Measurements from ENCODE around the gene ESRRA. TPM values are rescaled to one million over a fixed set of nuclear protein-coding genes. Genes with fewer than 3 reads are reported as not detected.

The ESRRA gene
- total RNA-seq, 2 experiments from 2014 or later: 28.6 to 57.8 TPM

- H3K79me2 ChIP-seq (ENCODE audit: insufficient read depth, low read depth, low read length): peaks cover 9% of the 10 kb centered on the region; the same call in 1 of the 2 replicates
- intact Hi-C loops (cut with micrococcal nuclease; ENCODE audit: unreplicated experiment): no loop called here
- TF ChIP-seq EZH2phosphoT487 (IDR thresholded peaks at IDR 0.05; ENCODE audit: borderline replicate concordance, low read depth, low read length) (no peak), CTCF (conservative IDR thresholded peaks at IDR 0.05; ENCODE audit: low read length) (peak; percentile 49)
These were observed 38.6 kb downstream of the ESRRA start for GRCh38 chr11:64343767-64344559.

GRCh38 chr11:64344787-64345186, 39.5 kb downstream of the ESRRA start:
- ChIA-PET POLR2A (no interaction called here), CTCF (ENCODE audit: unreplicated experiment) (no interaction called here)
- intact Hi-C loops (cut with micrococcal nuclease; ENCODE audit: unreplicated experiment): no loop called here
- H3K4me3 ChIP-seq (ENCODE audit: low read depth, low read length, poor library complexity, severe bottlenecking): no peak overlapping the region
- H3K4me2 ChIP-seq (ENCODE audit: low read length): no peak overlapping the region
- DNase-seq (ENCODE audit: low spot score): no peak
- no TSS peak for BruUV-seq (replicated peaks)
- TF ChIP-seq CTCF (conservative IDR thresholded peaks at IDR 0.05; ENCODE audit: low read length) (no peak), EZH2phosphoT487 (IDR thresholded peaks at IDR 0.05; ENCODE audit: borderline replicate concordance, low read depth, low read length) (no peak)
- no peaks in the 10 kb centered on the region for H4K20me1 ChIP-seq (ENCODE audit: insufficient read depth, low read length)
- no peaks in the 10 kb centered on the region for H3K9me3 ChIP-seq (ENCODE audit: low read length)
- peaks cover under 1% of the 10 kb centered on the region; the same call in 1 of the 2 replicates for H3K79me2 ChIP-seq (ENCODE audit: insufficient read depth, low read depth, low read length)
- peaks cover 21% of the 10 kb centered on the region for H3K4me1 ChIP-seq (ENCODE audit: insufficient read depth, low read length, poor library complexity, severe bottlenecking)
- H3K9me2 ChIP-seq (ENCODE audit: insufficient read depth, low read length): no peaks in the 10 kb centered on the region
- H2AFZ ChIP-seq (ENCODE audit: low read length): no peak overlapping the region
- H3K36me3 ChIP-seq (ENCODE audit: insufficient read depth, low read length): peaks cover 29% of the 10 kb centered on the region
- no peak overlapping the region for H3K27ac ChIP-seq (ENCODE audit: low read depth, low read length, poor library complexity, severe bottlenecking)

More at GRCh38 chr11:64343767-64344559, 38.6 kb downstream of the ESRRA start:
- Histone ChIP-seq H3K4me2 (ENCODE audit: low read length) (no peak overlapping the region), H2AFZ (ENCODE audit: low read length) (no peak overlapping the region), H3K36me3 (ENCODE audit: insufficient read depth, low read length) (peaks cover 29% of the 10 kb centered on the region), H3K27ac (ENCODE audit: low read depth, low read length, poor library complexity, severe bottlenecking) (no peak overlapping the region), H3K9me2 (ENCODE audit: insufficient read depth, low read length) (no peaks in the 10 kb centered on the region), H3K4me1 (ENCODE audit: insufficient read depth, low read length, poor library complexity, severe bottlenecking) (peaks cover 26% of the 10 kb centered on the region), H3K9me3 (ENCODE audit: low read length) (no peaks in the 10 kb centered on the region), H3K4me3 (ENCODE audit: low read depth, low read length, poor library complexity, severe bottlenecking) (no peak overlapping the region), H4K20me1 (ENCODE audit: insufficient read depth, low read length) (no peaks in the 10 kb centered on the region)
- ChIA-PET POLR2A (interaction anchor here (0.6 kb wide), 1 partner anchor 159 kb away, joined by 3 read pairs; no protein-coding TSS in a partner anchor), CTCF (ENCODE audit: unreplicated experiment) (no interaction called here)
- no peak for DNase-seq (ENCODE audit: low spot score)
- BruUV-seq (replicated peaks): no TSS peak

Measured in OCI-LY7 (cell line).